BLaER1 treated with 17β-estradiol and CSF1 and Interleukin-3, amounts not matched to agents 10 nM and 100 nM (cell line): ENCODE results near the gene CAMK2A.
A peak's percentile ranks its signal among the peaks of the same experiment; 100 is the strongest.

Experiments
- H3K27ac ChIP-seq, 11 experiments: shearing (Covaris generic); formaldehyde crosslinking; 2 replicates each; pipeline ENCODE4 v1.8.1; 2022
- H3K27me3 ChIP-seq, 11 experiments: shearing (Covaris generic); formaldehyde crosslinking; 2 replicates each; pipeline ENCODE4 v1.8.1; 2022
- H3K36me3 ChIP-seq, 11 experiments: shearing (Covaris generic); formaldehyde crosslinking; 2 replicates each; pipeline ENCODE4 v1.8.1; 2022
- H3K4me1 ChIP-seq, 10 experiments: shearing (Covaris generic); formaldehyde crosslinking; 2 replicates each; pipeline ENCODE4 v1.8.1; 2022
- H3K4me2 ChIP-seq, 11 experiments: shearing (Covaris generic); formaldehyde crosslinking; 2 replicates each; pipeline ENCODE4 v1.8.1; 2022
- H3K4me3 ChIP-seq, 10 experiments: shearing (Covaris generic); formaldehyde crosslinking; 2 replicates each; pipeline ENCODE4 v1.8.1; 2022
- H3K9ac ChIP-seq, 11 experiments: shearing (Covaris generic); formaldehyde crosslinking; 2 replicates each; pipeline ENCODE4 v1.8.1; 2022
- H3K9me3 ChIP-seq, 11 experiments: shearing (Covaris generic); formaldehyde crosslinking; replicated peaks in 1 of 11; 2 replicates each; pipeline ENCODE4 v1.8.1; 2022
- H4K20me1 ChIP-seq, 11 experiments: shearing (Covaris generic); formaldehyde crosslinking; 2 replicates each; pipeline ENCODE4 v1.8.1; 2022
- Cebpa-rat ChIP-seq, 11 experiments: shearing (Covaris generic); IDR thresholded peaks; 2 replicates each; pipeline ENCODE4 v1.8.1; 2022

The CAMK2A gene

DNA sequence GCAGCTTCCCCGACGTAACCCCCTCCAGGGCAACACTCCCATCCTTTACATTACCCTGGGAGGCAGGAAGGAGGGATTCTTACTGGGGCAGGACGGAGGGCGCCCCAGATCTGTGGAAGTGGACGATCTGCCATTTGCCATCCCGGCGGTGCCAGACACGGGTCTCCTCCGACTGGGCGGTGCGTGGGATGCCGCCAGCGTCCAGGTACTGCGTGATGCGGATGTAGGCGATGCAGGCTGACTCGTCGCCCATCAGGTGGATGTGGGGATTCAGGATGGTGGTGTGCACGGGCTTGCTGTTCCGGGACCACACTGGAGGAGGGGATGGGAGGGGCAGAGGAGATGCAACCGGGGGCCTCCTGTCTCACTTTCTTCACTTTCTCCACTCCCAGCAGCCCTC is 66.7 kb downstream of the CAMK2A start:
- H4K20me1 ChIP-seq = no peaks in the 10 kb centered on the region
- no peak overlapping the region for H3K27ac ChIP-seq
- no peaks in the 10 kb centered on the region for H3K36me3 ChIP-seq
- TF ChIP-seq Cebpa-rat (IDR thresholded peaks at IDR 0.05) = no peak
- H3K4me2 ChIP-seq = no peak overlapping the region
- no peak overlapping the region for H3K4me3 ChIP-seq
- H3K9ac ChIP-seq = no peak overlapping the region
- H3K27me3 ChIP-seq = no peaks in the 10 kb centered on the region
- H3K4me1 ChIP-seq = peaks cover 7 to 17% (median 11%) of the 10 kb centered on the region in 10 experiments; a peak in 19 of 20 replicates
- H3K9me3 ChIP-seq = no peaks in the 10 kb centered on the region

- H3K27ac ChIP-seq = no peak overlapping the region
- H3K9ac ChIP-seq = no peak overlapping the region
- H4K20me1 ChIP-seq = no peaks in the 10 kb centered on the region
- peaks cover 3 to 19% (median 12%) of the 10 kb centered on the region in 10 experiments; a peak in 17 of 20 replicates for H3K4me1 ChIP-seq
- no peaks in the 10 kb centered on the region for H3K36me3 ChIP-seq
- no peak overlapping the region for H3K4me2 ChIP-seq
- no peaks in the 10 kb centered on the region for H3K9me3 ChIP-seq
- no peak for TF ChIP-seq Cebpa-rat (IDR thresholded peaks at IDR 0.05)
- no peak overlapping the region for H3K4me3 ChIP-seq
- no peaks in the 10 kb centered on the region for H3K27me3 ChIP-seq
These were observed 68.1 kb downstream of the CAMK2A start for GRCh38 chr5:150221471-150221870.

DNA sequence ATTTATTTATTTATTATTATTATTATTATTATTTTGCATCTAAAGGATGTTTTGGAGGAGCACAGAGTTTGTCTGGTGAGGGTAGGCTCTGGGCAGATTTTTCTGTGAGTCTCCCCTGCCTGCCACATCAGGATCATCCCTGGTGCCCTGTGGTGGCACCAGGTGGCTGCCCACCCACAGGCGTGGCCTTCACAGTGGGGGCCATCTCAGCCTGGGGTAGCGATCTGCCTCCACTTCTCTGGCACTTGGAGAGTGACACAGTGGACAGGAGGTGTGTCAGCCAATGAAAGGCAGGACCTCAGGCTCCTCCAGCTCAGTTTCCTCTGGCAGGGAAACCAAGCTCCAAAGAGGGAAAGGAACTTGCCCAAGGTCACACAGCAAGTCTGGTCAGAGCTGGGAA is 69.7 kb downstream of the CAMK2A start:
- Histone ChIP-seq H3K9ac (peak overlapping the region in 2 of 11 experiments; percentile 18 to 56; a peak in 2 of 22 replicates), H3K27me3 (no peaks in the 10 kb centered on the region), H3K9me3 (no peaks in the 10 kb centered on the region), H3K27ac (no peak overlapping the region), H4K20me1 (no peaks in the 10 kb centered on the region), H3K4me1 (peaks cover 7 to 27% (median 16%) of the 10 kb centered on the region in 10 experiments; a peak in 17 of 20 replicates), H3K36me3 (no peaks in the 10 kb centered on the region), H3K4me2 (peak overlapping the region in 1 of 11 experiments; percentile 48; a peak in 1 of 22 replicates), H3K4me3 (no peak overlapping the region)
- no peak for TF ChIP-seq Cebpa-rat (IDR thresholded peaks at IDR 0.05)

- Histone ChIP-seq H3K36me3 (no peaks in the 10 kb centered on the region), H3K9ac (no peak overlapping the region; a peak in 1 of 22 replicates), H3K4me3 (no peak overlapping the region), H3K4me1 (peaks cover 9 to 31% (median 18%) of the 10 kb centered on the region in 10 experiments; a peak in 18 of 20 replicates), H4K20me1 (no peaks in the 10 kb centered on the region), H3K4me2 (no peak overlapping the region), H3K9me3 (no peaks in the 10 kb centered on the region), H3K27me3 (no peaks in the 10 kb centered on the region), H3K27ac (no peak overlapping the region)
- TF ChIP-seq Cebpa-rat (IDR thresholded peaks at IDR 0.05) = no peak
These were observed 70.4 kb downstream of the CAMK2A start for GRCh38 chr5:150219142-150219541.

DNA sequence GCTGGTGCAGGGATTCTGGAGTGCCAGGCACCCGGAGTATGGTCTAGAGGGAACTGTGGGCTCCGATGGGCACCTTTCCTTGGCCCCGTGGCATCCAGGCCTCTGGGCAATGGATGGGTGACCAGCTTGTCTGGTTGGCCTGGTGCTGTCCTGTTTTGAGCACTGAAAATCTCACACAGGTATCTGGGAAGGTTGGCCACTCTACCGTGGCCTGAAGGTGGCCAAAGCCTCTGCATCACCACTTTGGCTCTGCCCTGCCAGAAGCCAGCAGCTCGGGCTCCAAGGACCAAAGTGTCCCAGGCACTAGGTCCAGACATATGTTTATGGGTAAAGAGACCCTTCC is 70.9 kb downstream of the CAMK2A start:
- TF ChIP-seq Cebpa-rat (IDR thresholded peaks at IDR 0.05) = no peak

DNA sequence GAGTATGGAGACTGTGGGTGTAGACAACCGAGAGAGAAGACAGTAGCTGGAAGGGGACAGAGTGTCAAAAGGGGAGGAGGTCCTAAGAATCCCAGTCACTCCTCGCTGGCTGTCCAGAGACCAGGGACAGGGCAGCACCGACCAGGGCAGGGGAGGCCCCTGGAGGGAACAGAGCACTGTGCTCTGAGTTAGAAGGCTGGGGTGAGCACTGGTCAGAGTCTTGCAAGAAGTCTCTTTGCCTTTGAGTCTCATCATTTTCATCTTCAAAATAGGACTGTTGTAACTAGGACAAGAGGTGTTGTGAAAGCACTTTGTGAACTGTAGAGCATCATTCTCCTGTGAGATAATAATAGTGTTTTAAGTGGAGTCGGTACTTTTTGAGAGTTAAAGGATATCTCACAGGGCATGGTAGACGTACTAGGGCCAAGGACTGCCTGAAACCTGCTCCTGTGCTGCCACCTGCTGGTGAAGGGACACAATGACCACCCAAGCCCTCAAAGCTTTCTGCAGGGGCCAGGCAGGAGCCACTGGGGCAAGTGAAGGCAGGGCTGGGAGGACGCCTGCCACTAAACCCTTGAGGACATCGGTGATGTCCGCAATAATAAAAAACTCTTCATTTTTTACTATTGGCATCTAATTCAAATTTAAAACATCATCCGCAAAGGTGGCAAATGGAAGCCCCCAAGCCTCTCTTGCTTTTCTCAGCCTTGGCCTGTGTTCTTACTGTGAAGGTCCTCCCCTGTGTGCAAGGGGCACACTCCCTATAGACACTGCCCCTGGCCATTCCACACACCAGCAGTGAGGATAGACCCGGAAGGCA is 71.5 kb downstream of the CAMK2A start:
- no peak for TF ChIP-seq Cebpa-rat (IDR thresholded peaks at IDR 0.05)
- Histone ChIP-seq H3K4me1 (peaks cover 9 to 35% (median 22%) of the 10 kb centered on the region in 10 experiments; a peak in 18 of 20 replicates), H3K4me3 (no peak overlapping the region), H3K36me3 (no peaks in the 10 kb centered on the region), H3K9ac (no peak overlapping the region; a peak in 1 of 22 replicates), H3K9me3 (no peaks in the 10 kb centered on the region), H3K27me3 (no peaks in the 10 kb centered on the region), H4K20me1 (no peaks in the 10 kb centered on the region), H3K4me2 (peak overlapping the region in 4 of 11 experiments; percentile 3 to 36 (median 17); a peak in 3 of 22 replicates), H3K27ac (no peak overlapping the region)

More for the DNA sequence above, 70.9 kb downstream of the CAMK2A start:
- Histone ChIP-seq H3K9ac (no peak overlapping the region; a peak in 1 of 22 replicates), H3K9me3 (no peaks in the 10 kb centered on the region), H3K4me1 (peaks cover 9 to 34% (median 20%) of the 10 kb centered on the region in 10 experiments; a peak in 18 of 20 replicates), H3K36me3 (no peaks in the 10 kb centered on the region), H3K27me3 (no peaks in the 10 kb centered on the region), H3K4me3 (no peak overlapping the region), H3K4me2 (no peak overlapping the region), H4K20me1 (no peaks in the 10 kb centered on the region), H3K27ac (no peak overlapping the region)

DNA sequence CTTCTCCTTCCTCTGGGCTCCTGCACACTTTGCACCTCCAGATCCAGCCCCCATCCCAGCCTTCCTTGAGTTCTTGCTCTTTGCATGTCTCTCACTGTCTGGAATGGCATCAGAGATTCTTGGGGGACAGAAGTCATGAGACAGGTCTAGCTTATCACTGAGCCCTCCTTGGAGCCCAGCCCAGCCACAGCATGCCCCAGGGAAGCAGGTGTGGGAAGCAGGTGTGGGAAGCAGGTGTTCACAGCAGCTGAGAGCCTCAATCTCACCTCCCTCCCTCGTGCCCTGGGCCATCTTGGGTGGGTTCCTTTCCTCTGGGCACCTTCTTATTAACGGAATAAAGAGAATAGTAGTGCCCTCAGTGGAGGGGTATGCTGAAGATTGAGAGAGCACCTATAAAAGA is 72.5 kb downstream of the CAMK2A start:
- Histone ChIP-seq H3K27ac (no peak overlapping the region), H4K20me1 (no peaks in the 10 kb centered on the region), H3K9ac (peak overlapping the region in 3 of 11 experiments; percentile 7 to 14 (median 12); a peak in 1 of 22 replicates), H3K4me3 (no peak overlapping the region), H3K36me3 (no peaks in the 10 kb centered on the region), H3K4me1 (peaks cover 9 to 42% (median 25%) of the 10 kb centered on the region in 10 experiments; a peak in 18 of 20 replicates), H3K4me2 (peak overlapping the region in 3 of 11 experiments; percentile 10 to 40 (median 10); a peak in 4 of 22 replicates), H3K27me3 (no peaks in the 10 kb centered on the region), H3K9me3 (no peaks in the 10 kb centered on the region)
- TF ChIP-seq Cebpa-rat (IDR thresholded peaks at IDR 0.05) = no peak

DNA sequence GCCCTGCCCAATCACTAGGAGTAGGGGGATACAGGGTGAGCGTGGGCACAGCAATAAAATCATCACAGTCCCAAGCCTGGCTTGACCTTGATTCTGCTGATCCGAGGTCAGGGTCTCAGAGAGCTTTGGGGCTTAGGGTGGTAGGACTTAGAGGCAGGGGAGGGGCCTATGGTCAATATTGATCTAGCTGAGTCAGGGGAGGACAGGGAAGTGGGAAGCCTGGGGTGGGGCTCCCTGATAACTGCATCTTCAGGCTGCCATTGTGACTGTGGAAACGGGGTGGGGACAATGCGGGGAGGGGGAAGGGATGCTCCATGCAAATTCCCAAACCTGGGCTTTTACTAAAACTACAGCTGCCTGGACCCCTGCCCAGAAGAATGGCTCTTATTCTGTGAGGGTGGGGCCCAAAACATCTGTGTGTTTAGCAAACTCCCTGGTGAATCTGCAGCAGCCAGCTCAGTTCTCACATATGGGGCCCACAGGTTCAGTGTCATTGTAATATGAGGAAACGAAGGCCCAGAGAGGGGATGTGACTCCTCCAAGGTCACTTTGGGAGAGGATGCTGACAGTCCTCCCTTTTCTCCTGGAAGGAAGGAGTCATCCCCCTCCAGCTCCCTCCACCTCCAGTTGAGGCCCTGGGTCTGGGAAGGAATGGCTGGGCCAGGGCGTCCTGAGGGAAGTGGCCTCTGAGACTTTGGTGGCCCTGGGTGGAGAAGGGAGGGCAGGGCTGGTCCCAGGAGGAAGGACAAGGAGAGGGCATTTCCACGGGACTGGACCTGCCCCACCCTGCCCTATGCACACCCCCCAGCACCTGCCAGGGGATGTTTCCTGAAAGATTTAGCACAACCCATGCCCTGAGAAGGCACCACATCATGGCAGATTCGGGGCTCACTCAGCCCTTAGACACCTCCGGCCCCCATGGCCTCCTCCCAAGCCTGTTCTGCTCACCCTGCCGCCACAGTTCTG is 73.3 kb downstream of the CAMK2A start:
- no peaks in the 10 kb centered on the region for H3K27me3 ChIP-seq
- H3K4me3 ChIP-seq = no peak overlapping the region
- H3K9me3 ChIP-seq = no peaks in the 10 kb centered on the region
- H4K20me1 ChIP-seq = no peaks in the 10 kb centered on the region
- H3K36me3 ChIP-seq = no peaks in the 10 kb centered on the region
- peak overlapping the region in 4 of 11 experiments; percentile 10 to 40 (median 12); a peak in 6 of 22 replicates for H3K4me2 ChIP-seq
- peak overlapping the region in 1 of 11 experiments; percentile 12; a peak in 2 of 22 replicates for H3K9ac ChIP-seq
- H3K4me1 ChIP-seq = peaks cover 10 to 50% (median 27%) of the 10 kb centered on the region in 10 experiments; a peak in 18 of 20 replicates
- no peak overlapping the region for H3K27ac ChIP-seq
- no peak for TF ChIP-seq Cebpa-rat (IDR thresholded peaks at IDR 0.05)
